ENCODE results near the gene GNMT.

The GNMT gene

DNA sequence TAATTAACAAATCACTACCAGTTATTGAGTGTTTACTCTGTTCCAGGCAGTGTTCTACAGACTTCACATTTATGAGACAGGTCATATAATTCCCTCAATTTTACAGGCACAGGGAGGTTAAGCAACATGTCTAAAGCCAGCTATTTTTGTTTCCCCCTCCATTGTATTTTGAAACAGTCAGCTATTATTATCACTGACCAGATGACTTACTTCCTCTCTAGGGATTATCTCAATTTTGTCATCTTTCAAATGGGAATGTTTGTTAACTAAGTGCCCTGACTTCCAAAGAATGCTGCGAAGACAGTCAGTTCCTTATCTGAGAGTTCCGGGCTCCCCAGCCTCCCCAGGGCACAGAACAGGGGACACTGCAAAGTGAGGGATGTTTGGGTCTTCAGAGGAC, 36.9 kb upstream of the GNMT start:
- H3K4me3 ChIP-seq (ENCODE audit: low read depth, low read length), result no peak overlapping the region
- no peak for DNase-seq (ENCODE audit: low read depth)
- TF ChIP-seq, protein P1, sequence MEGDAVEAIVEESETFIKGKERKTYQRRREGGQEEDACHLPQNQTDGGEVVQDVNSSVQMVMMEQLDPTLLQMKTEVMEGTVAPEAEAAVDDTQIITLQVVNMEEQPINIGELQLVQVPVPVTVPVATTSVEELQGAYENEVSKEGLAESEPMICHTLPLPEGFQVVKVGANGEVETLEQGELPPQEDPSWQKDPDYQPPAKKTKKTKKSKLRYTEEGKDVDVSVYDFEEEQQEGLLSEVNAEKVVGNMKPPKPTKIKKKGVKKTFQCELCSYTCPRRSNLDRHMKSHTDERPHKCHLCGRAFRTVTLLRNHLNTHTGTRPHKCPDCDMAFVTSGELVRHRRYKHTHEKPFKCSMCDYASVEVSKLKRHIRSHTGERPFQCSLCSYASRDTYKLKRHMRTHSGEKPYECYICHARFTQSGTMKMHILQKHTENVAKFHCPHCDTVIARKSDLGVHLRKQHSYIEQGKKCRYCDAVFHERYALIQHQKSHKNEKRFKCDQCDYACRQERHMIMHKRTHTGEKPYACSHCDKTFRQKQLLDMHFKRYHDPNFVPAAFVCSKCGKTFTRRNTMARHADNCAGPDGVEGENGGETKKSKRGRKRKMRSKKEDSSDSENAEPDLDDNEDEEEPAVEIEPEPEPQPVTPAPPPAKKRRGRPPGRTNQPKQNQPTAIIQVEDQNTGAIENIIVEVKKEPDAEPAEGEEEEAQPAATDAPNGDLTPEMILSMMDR (IDR thresholded peaks at IDR 0.05; ENCODE audit: low read depth, low read length, missing control alignments), result no peak

DNA sequence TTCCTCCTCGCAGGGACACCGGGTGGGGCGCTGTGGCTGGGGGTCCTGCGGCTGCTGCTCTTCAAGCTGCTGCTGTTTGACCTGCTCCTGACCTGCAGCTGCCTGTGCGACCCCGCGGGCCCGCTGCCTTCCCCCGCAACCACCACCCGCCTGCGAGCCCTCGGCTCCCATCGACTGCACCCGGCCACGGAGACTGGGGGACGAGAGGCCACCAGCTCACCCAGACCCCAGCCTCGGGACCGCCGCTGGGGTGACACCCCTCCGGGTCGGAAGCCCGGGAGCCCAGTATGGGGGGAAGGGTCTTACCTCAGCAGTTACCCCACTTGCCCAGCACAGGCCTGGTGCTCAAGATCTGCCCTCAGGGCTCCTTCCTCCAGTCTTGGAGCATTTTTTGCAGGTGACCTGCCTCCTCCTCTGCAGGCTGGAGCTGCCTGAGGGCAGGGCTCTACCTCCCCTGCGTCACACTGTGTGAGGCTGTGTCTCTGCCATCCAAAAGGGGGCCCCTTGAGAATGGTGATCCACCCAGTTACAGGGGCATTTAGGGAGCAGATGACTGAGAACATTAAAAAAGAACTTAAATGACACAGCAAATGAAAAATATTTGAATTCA, 35.2 kb upstream of the GNMT start:
- no peak for DNase-seq (ENCODE audit: low read depth)
- H3K4me3 ChIP-seq (ENCODE audit: low read depth, low read length), result no peak overlapping the region
- TF ChIP-seq, protein P1 (IDR thresholded peaks at IDR 0.05; ENCODE audit: low read depth, low read length, missing control alignments), result no peak

DNA sequence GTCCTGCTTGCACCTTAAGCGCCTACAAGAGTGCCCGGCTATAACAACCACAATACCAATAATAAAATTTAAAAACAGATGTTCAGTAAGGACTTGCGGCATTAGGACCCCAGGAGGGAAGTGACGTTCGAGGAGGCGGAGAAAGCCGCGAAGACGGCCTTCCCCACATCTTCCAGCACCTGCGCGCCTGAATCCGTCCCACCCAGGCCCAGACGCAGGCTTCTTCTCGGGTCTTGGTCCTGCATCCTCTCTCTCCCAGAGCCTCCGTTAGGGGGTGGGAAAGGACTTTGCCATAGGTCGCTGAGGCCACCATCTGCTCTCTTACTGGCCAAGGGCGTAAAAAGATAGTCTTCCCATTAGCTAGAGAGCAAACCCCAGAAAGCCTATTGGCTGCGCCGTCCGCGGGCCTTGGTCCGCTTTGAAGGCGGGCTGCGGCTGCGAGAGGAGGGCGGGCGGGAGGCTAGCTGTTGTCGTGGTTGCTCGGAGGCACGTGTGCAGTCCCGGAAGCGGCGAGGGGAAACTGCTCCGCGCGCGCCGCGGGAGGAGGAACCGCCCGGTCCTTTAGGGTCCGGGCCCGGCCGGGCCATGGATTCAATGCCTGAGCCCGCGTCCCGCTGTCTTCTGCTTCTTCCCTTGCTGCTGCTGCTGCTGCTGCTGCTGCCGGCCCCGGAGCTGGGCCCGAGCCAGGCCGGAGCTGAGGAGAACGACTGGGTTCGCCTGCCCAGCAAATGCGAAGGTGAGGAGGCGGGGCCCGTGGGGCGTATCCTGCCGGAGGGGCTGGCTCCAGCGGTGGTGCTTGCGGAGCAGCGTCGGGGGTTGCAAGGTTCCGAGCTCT, 31.4 kb upstream of the GNMT start, which contains the start of gene CNPY3:
Gene CNPY3, plus strand, starts transcription at position 495 of the 835 bp plus-strand sequence. Its CDS starts 91 bp downstream, at position 586.
- TF ChIP-seq, protein P1 (IDR thresholded peaks at IDR 0.05; ENCODE audit: low read depth, low read length, missing control alignments), result no peak
- H3K4me3 ChIP-seq (ENCODE audit: low read depth, low read length), result peak within 1 kb of the TSS; percentile 72
- peak; percentile 98 for DNase-seq (ENCODE audit: low read depth)

DNA sequence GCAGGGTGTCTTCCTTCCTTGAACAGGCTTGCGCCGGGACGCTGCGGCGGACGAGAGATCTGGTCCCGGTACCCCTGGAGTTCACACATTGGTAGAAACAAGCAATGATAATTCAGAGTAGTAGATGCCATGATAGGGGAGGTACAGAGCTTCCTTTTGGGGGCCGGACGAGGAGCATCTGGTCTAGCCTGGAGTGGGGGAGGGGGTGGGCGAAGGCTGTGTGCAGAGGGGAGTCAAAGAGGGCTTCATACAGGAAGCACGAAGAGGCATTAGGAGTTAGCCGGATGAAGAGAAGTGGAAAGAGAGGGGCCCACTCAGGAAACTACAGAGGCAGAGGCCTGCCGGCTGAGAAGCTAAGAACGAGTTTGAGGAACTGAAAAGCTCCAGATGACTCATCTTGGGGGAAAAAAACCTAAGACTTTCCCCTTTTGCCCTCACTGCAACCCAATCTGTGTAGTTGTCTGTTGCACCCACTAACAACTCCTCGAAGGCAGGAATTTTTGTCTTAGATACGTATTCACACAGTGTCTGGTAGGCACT, 30.7 kb upstream of the GNMT start:
- DNase-seq (ENCODE audit: low read depth), result peak; percentile 96
- TF ChIP-seq, protein P1 (IDR thresholded peaks at IDR 0.05; ENCODE audit: low read depth, low read length, missing control alignments), result no peak

DNA sequence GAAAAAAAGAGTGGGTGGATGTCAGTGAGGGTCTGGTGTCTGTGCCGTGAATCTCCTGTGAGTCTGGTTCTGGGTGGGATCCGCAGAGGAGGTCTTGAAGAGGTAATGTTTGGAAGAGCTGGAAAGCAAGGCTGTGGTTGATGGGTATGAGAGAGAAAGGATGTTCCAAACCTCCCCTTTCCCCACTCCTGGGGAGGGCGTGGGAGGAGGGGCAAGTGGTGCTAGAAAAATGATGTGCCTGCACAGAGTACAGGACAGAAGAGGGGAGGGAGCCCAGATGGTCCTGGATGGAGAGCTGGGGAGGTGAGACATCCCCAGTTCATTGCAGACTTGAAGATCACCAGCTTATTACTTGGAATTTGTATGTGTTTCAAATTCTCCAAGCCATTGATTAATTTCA, 28.1 kb upstream of the GNMT start:
- DNase-seq (ENCODE audit: low read depth), result no peak
- peak overlapping the region; percentile 29 for H3K4me3 ChIP-seq (ENCODE audit: low read depth, low read length)
- TF ChIP-seq, protein P1 (IDR thresholded peaks at IDR 0.05; ENCODE audit: low read depth, low read length, missing control alignments), result no peak

More for the DNA sequence above, 30.7 kb upstream of the GNMT start:
- peak overlapping the region; percentile 72 for H3K4me3 ChIP-seq (ENCODE audit: low read depth, low read length)

DNA sequence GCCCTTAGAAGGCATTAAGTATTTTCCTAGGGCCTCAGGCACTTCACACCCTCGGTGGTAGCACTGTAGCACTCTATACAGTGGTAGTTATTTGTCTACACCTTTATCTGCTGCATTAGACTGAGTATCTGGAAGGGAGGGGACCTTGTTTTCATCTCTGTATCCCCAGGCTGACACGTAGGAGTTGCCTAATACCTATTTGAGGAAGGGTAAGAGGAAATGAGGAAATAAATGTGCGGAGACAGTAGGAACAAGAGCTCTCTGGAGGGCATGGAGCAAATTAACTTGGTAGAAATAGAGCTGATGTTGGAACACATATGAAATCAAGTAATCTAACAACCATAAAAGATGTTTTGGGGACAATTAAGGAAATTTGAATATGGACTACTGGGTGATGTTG, 27.3 kb upstream of the GNMT start:
- DNase-seq (ENCODE audit: low read depth), result no peak
- TF ChIP-seq, protein P1 (IDR thresholded peaks at IDR 0.05; ENCODE audit: low read depth, low read length, missing control alignments), result no peak

More for the DNA sequence above, 27.3 kb upstream of the GNMT start:
- no peak overlapping the region for H3K4me3 ChIP-seq (ENCODE audit: low read depth, low read length)

Data from GM12864 (cell line).